Stimulated activated CD8-positive, alpha-beta memory T cell treated with anti-CD3 and anti-CD28 coated beads, Interleukin-15, amount 100 ng/mL, for 4 hours (primary cell): ENCODE data around the gene HSF4.

Experiments used
- DNase-seq, 2 donors: peaks; one replicate each; pipeline ENCODE4 v3.0.0-alpha.2; 2020; ENCODE audit warnings: low read depth in 2 of 2

The HSF4 gene

DNA sequence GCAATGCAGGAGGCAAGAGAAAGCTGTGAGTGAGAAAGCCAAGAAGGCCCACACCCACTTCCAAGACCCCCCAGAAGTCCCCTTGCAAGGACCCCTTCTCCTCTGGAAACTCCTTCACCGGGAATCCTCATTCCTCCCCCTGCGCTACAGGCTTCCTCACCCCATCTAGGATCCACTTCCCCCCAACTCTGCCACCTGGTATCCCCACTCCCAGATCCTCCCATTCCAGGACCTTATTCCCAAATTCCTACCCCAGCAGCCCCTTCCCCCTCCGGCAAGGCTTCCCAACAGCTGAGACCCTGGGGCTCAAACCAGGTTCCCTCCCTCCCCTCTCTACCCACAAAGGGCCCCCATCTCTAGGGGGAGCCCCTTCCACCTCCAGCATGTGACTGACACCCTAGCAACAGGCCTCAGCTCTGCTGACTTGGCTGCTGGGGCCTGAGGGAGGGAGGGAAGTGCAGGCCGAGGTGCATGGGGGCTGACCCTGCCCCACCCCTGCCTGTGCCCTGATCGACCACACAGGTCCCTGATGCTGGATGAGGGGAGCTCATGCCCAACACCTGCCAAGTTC, 2.1 kb downstream of the HSF4 start:
- DNase-seq: no peak

DNA sequence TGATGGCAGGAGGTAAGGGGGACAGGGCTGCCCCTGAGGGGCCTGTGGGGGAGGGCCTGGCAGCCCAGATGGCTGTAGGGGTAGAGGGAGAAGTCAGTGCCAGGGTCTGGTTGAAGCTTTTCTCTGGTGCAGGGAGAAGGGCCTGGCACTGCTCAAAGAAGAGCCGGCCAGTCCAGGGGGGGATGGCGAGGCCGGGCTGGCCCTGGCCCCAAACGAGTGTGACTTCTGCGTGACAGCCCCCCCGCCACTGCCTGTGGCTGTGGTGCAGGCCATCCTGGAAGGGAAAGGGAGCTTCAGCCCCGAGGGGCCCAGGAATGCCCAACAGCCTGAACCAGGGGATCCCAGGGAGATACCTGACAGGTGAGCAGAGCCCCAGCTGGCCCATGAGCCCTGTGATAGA, 3.0 kb downstream of the HSF4 start:
- no peak for DNase-seq

DNA sequence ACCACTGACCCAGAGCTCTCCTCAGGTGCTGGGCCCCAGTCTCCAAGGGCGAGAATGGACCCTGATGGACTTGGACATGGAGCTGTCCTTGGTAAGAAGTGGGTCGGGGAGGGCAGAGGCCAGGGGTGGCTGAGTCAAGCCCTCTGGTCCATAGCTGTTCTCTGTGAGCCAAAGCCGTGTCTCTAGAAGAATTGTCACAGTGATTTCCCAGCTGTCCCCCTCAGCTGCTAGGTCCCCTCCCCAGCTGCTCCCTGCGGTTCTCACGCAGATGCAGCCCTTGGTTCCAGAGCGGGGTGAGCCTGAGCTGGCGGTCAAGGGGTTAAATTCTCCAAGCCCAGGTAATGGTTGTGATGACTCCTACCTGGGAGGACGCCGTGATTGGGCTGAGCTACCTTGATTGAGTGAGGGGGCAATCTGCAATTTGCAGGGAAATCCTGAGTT, 4.5 kb downstream of the HSF4 start:
- no peak for DNase-seq

DNA sequence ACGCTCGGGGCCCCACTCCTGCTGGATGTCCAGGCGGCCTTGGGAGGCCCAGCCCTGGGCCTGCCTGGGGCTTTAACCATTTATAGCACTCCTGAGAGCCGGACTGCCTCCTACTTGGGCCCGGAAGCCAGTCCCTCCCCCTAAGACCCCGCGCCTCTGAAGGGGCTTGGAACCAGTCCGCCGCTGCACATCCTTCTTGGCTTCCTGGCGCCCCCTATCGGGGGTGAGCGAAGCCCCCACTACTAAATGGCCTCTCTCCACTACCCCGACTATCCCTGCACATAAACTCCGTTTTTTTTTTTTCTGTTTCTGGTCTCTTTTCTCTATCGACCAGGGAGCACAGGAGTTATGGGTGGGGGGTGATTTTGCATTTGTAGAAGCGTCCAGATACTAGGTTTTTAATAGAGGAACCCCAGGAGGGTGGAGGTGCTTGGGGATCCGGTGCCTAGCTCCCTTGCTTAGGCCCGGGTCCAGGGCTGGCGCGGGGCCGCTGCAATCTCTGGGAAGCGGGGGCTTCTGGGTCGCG, 5.2 kb downstream of the HSF4 start:
- no peak for DNase-seq

DNA sequence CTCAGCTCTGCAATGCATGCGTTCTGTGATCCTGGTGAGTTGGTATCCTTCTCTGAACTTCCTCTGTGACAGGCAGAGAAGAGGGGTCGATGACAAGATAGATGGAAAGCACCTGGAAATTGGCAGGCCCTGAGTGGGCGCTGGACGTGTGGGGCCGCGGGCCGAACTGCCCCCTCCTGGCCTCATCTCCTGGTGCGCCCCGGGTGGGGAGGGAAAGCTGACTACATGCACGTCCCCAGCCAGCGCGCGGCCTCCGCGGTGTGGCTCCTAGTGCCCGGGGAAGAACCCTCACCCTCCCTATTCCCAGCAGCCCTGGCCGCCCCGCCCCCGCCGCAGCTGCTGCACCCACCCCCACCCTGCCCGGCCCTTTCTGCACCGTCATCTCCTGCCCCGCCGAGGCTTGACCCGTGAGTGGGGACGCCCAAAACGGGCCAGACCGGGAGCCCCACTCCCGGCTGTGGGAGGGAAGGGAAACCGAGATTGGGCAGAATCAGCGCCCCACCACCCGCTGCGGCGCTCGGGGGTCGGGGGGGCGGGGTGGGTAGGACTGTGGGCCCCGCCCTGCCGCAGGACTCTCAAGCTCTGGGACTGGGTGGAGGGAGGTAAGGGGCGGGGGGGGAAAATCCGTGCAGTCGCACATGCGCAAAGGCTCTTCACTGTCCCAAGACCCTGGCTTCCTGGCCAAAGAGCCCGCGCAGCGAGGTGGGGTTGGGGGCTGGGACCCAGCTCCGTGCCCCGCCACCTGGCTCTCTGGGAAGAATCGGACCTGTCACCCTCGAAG, 5.8 kb downstream of the HSF4 start, which contains the start of gene NOL3:
Gene NOL3, plus strand, starts transcription at position 371 of the 781 bp plus-strand sequence.
- no peak for DNase-seq

DNA sequence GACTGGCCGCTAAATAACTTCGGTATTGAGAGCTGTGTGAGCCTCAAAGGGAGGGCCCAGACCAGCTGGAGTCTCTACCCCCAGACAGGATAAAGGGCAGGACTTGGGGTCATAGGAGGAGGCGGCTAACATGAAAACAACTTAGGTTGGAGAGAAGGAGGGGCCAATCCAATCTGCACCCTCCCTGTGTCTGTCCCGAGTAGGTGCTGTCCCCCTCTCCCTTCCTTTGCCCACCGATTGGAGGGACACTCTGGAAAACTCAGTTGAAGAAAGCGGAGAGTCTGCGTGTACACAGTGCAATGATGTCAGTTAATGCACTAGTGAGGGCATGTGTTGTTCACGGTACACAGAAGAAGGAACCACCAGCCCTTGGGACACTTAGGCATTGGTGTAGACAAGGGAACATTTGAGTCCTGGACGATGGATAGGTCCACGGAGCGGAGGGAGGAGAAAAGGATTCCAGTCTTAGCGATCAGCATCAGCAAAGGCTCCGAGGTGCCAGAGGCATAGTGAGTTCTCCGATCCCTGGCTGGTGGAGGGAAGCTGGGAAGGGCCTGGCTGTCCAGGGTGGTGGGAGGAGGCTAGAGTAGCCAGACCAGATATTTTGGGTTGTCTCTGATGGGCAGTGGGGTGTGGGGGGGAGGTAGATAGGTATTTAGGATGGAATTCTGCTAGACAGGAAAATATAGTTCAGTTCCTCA, 6.6 kb downstream of the HSF4 start:
- DNase-seq: no peak

DNA sequence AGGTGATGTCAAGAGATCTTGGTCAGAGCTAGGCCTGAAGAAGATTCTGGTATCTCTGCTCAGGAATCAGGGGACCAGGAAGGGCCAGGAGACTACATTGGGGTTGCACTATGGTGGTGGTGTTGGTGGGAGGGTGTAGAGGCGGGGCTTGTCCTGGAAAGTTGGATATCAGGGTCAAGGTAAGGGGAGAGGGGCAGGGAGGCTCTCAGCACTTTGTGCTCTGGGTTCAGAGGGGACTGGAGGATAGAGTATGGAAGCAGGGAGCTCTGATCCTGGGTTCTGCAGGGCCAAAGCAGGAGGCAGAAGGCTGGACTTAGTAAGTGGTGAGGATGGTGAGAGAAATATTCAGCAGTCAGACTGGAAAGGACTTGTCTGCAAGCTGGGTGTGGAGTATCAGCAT, 8.8 kb downstream of the HSF4 start:
- DNase-seq: no peak

DNA sequence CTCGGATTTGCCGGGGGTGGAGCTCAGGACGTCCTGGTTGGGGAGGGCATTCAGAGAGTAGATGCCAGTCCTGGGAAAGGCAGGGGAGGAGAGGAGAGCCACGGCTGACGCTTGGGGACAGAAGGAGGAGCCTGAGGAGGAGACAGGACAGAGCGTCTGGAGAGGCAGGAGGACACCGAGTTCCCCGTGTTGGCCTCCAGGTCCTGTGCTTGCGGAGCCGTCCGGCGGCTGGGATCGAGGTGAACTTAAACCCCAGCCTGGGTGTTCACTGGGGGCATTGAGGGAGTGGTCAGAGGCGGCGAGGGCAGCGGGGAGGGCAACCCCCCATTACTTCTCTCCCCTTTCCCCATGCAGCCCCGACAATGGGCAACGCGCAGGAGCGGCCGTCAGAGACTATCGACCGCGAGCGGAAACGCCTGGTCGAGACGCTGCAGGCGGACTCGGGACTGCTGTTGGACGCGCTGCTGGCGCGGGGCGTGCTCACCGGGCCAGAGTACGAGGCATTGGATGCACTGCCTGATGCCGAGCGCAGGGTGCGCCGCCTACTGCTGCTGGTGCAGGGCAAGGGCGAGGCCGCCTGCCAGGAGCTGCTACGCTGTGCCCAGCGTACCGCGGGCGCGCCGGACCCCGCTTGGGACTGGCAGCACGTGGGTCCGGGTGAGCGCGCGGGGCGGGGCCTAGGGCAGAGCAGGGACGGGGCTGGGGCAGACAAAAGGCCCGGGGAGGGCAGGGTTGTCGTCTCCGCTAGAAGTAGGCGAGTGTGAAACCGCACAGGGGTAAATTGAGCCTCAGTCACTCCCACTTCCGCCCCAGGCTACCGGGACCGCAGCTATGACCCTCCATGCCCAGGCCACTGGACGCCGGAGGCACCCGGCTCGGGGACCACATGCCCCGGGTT, 9.5 kb downstream of the HSF4 start:
- DNase-seq: no peak

DNA sequence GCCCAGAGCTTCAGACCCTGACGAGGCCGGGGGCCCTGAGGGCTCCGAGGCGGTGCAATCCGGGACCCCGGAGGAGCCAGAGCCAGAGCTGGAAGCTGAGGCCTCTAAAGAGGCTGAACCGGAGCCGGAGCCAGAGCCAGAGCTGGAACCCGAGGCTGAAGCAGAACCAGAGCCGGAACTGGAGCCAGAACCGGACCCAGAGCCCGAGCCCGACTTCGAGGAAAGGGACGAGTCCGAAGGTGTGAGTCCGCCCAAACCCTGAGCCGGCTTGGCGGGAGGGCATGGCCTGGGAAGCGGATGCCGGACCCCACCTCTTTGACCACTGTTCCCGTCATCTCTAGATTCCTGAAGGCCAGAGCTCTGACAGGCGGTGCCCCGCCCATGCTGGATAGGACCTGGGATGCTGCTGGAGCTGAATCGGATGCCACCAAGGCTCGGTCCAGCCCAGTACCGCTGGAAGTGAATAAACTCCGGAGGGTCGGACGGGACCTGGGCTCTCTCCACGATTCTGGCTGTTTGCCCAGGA, 10.2 kb downstream of the HSF4 start:
- DNase-seq: no peak

DNA sequence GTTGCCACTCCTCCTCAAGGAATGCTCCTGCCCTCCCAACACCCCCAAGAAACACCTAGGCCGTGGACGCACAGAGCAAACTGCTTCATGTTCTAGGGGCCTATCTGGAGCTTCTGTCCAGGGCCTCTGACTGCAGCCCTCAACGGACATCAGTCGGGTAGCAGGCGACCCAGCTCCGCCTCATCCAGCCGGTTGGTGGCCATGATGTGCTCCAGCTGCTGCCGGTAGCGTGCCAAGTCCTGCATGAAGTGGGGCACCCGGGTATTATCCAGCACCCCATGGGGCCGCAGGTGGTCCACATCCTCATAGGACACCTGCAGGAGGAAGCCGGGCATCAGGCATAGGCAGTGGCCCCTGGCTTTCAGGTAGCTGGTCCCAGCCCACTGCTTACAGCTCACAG, 12.1 kb downstream of the HSF4 start:
- DNase-seq: no peak

DNA sequence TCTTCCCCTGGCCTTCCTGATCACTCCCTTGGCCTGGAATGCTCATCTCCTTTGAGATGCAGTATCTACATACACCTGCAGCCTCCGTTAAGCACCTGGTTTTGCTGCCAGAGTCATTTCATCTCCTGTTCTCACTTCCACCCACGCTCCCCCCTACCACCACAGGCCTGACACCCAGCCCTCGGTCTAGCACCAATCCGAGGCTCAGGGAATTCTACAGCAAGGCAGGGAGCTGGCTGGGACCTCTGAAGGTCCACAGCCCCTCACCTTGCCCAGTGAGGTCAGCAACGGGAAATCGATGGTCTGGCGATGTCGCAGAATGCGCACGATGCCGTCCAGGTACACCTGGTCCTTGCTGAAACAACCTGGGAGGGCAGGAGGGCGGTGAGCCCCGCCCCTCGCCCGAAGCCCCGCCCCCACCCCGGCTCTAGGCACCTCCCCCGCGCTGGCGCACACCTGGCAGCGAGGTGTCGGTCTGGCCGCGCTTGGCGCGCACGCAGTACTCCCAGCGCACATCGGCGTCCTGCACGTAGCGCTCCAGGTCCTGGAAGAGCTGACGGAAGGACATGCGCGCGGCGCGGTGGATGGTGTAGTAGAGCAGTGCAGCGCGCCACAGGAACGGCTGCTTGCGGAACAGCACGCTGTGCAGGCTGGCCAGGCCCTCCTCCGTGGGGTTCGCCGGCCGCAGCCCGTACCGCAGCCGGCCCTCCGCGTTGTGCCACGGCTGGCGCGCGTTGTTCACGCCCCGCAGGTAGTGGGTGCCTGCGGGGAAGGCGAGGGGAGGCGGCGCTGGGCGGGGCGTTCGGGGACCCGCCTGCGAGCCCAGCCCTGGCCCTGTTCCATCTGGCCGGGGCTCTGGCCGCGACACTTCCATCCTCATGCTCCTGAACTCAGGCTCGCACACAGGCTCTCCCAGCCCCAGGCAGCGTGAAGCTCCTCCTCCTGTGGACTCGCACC, 13.5 kb downstream of the HSF4 start:
- DNase-seq: no peak

DNA sequence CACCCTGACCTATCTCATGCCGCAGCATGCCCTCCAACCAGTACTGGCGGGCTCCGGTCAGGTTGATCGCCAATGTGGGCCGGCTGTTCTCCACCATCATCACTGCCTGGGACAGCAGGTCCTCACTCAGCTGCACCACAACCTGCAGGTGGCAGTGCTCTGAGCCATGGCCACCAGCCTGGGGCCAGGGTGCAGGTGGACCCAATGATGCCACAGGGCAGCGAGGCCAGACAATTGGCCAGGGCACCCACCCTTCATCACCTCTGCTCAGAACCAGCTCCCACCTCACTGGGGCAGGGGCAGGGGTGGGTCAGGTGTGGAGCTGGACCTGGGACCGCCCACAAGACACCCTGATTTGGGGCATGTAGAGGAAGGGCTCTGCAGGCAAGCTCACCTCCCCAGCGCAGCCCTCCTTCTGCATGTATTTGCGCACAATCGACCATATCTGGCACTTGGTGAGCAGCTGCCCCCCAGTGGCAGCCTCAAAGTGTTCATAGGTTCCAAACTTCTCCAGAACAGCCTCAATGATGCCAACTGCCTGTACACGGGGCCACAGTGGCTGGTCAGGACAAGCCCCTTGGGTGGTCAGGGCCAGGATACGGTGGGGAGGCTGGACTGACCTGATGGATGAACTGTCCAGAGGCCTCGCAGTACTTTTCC, 15.0 kb downstream of the HSF4 start:
- no peak for DNase-seq

DNA sequence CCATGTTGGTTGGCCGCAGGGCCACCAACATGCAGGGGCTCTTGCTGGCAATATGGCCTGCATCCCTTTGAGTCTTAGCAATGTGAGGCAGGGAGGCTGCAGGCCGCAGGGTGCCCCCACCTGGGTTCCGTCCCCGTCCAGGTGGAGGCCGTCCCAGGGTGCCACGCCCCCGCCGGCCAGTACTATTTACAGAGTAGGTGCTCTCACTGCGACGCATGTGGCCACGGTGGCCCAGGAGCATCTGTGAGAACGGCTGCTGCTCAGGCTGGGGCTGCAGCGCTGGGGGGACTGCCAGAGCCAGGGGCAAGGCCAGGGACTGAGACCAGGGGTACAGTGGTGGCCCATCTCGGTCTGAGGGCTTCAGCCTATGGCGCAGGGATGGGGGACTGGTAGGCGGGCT, 15.6 kb downstream of the HSF4 start:
- no peak for DNase-seq

DNA sequence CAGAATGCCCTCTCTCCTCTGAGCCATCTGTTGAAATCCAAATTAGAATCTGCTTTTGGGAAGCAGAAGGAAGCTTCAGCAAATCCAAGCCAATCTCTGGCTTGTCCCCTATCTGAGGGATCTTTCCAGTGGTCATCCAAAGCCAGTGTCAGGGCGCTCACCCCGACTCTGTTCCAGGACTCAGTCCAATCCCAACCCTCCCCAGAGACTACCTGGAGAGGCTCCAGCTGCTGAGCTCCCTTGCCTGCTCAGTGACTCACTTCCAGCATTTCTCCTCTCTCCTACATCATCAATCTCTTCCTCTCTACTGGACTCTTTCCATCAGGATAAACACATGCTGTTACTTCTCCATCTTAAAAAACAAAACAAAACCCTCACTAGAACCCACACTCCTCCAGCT, 16.8 kb downstream of the HSF4 start:
- DNase-seq: no peak

DNA sequence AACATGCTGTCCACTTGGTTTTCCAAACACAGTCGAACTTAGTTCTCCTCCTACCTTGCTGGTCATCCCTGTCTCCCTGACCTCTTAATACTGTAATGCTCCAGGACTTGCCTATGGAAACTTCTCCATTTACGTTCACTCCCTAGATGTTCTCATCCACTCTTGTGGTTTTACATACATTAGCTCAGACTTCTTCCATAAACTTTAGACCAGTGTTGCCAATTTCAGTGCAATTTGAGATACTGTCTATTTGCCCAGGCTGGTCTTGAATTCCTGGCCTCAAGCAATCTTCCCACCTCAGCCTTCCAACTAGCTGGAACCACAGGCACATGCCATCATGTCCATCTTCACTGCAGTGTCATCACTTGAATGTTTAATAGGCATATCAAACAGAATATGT, 17.7 kb downstream of the HSF4 start:
- no peak for DNase-seq

DNA sequence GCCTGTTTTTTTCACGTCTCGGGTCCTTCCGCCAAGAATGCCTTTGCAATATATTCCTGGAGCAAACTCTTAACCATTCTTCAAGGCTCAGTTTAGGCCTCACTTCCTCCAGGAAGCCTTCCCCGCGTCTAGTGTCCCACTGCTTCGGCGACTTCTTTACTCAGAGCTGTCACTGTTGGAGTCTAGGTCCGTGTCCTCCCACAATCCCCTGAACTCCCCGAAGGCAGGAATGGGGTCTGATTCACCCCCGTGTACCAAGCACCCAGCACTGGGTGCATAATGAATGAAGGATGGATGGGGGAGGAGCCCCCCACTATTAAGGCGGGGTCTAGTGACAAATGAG, 18.7 kb downstream of the HSF4 start:
- DNase-seq: no peak

DNA sequence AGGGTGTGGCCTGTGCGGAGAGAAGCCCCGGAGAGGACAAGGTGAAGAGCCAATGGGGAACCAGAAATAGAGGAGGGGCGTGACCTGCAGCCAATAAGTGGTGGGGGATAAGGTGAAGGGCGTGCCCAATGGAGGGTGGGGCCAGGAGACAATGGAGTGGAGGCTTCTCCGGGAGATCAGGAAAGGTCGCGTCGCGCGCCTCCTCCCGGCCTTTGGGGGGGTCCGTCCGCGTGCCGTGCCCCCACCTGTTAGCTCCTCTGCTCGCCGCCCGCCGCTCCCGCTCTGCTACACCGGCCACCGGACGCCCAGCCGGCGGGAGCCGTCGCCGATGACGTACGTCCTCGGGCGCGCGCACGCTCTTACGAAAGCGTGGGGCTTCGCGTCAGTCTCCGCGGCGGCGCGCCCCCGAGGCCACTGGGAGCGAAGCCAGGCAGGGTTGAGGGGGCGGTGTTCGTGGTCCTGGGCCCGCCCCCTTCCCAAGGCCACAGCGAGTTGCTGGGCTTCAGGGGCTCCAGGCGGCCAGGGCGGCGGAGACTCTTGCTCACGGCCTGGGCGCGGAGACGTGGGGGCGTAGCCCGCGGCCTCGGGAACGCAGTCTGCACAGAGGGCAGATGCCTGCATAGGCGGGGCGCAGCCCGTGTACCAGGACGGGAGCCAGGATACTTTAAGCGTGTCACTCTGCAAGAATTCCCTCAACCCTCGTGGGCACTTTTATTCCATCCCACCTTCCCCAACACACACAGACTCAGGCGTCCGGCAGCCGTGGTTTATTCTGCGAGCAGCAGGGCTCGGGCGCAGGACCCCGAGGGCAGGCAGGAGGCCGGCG, 19.3 kb downstream of the HSF4 start, which contains the start of gene MATCAP1:
Gene MATCAP1, minus strand, starts transcription at position 337 of the 826 bp plus-strand sequence. CDS start 3,353 bp downstream, outside the sequence.
- DNase-seq: peak; percentile 78 to 91

DNA sequence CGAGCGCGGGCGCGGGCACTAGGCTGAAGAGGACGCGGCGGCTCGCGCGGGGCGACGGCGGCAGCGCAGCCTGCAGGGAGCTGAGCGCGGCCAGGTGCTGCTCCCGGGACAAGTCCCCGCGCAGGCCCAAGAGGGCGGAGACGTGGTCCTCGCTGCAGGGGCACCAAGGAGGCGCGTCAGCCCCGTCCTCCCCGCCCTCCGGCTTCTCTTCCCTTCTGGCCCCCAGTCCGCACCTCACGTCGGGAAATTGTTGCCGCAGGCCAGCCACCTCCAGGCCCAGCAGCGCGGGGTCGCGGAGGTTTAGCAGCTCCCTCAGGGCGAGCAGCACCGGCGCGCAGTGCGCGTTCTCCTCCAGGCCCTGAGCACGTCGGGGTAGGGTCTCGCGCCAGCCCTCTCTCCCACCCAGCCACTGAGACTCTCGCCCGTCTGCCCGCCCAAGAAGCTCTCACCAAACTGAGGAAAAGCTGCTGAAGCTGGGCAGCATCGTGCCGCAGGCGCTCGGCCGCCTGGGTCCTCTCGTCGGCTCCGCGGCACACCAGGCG, 20.0 kb downstream of the HSF4 start:
- no peak for DNase-seq
